SU-DHL-6 (cell line): ENCODE results near the gene PINLYP.

Source experiments
- H2AFZ ChIP-seq: fragments of 200-600 bp; sonication (generic); 2 replicates; pipeline ENCODE4 v1.6.1; 2014; ENCODE audit warnings: low read depth, mild to moderate bottlenecking, moderate library complexity, mixed read lengths, antibody characterized with exemption, low read length; ENCODE audit not compliant: severe bottlenecking
- H3F3A ChIP-seq: fragments of 200-600 bp; shearing (Covaris generic); 2 replicates; pipeline ENCODE4 v1.6.0; 2016; ENCODE audit warnings: antibody characterized with exemption, mild to moderate bottlenecking; ENCODE audit not compliant: insufficient read depth
- H3K27ac ChIP-seq: fragments of 200-600 bp; sonication (generic); 2 replicates; pipeline ENCODE4 v1.5.1; 2016; ENCODE audit warnings: low read depth, mild to moderate bottlenecking, low read length, moderate library complexity, mixed read lengths
- H3K27me3 ChIP-seq: fragments of 200-600 bp; sonication (generic), shearing (Covaris generic); 2 replicates; pipeline ENCODE4 v1.6.0; 2014; ENCODE audit warnings: mild to moderate bottlenecking, low read length
- H3K36me3 ChIP-seq: fragments of 200-600 bp; sonication (generic); 2 replicates; pipeline ENCODE4 v1.6.1; 2014; ENCODE audit warnings: mild to moderate bottlenecking, low read length, mixed read lengths
- H3K4me2 ChIP-seq: fragments of 300-600, 200-600 bp; shearing (Covaris generic), sonication (generic); 2 replicates; pipeline ENCODE4 v1.6.0; 2014; ENCODE audit warnings: low read length, low read depth, mild to moderate bottlenecking; ENCODE audit not compliant: poor library complexity, severe bottlenecking
- H3K4me3 ChIP-seq: fragments of 200-600 bp; sonication (generic); 2 replicates; pipeline ENCODE4 v1.5.1; 2014; ENCODE audit warnings: antibody characterized with exemption, low read length, mild to moderate bottlenecking, mixed read lengths; ENCODE audit not compliant: insufficient read depth, poor library complexity, severe bottlenecking
- H3K79me2 ChIP-seq: fragments of 200-600 bp; sonication (generic); 2 replicates; pipeline ENCODE4 v1.6.1; 2014; ENCODE audit warnings: mild to moderate bottlenecking, low read length, moderate library complexity; ENCODE audit not compliant: insufficient read depth
- H3K9ac ChIP-seq: fragments of 200-600 bp; sonication (generic); 2 replicates; pipeline ENCODE4 v1.7.0; 2014; ENCODE audit warnings: mild to moderate bottlenecking, low read length
- H3K9me2 ChIP-seq: fragments of 200-600 bp; sonication (generic); replicated peaks from 2 replicates; pipeline ENCODE4 v1.6.1; 2014; ENCODE audit warnings: low read length; ENCODE audit not compliant: insufficient read depth
- H3K9me3 ChIP-seq: fragments of 200-600 bp; sonication (generic); 2 replicates; pipeline ENCODE4 v1.6.1; 2014; ENCODE audit warnings: low read length, mixed read lengths; ENCODE audit not compliant: insufficient read depth
- H4K20me1 ChIP-seq: fragments of 200-600 bp; sonication (generic); 2 replicates; pipeline ENCODE4 v1.6.1; 2014; ENCODE audit warnings: low read depth, mild to moderate bottlenecking, antibody characterized with exemption, low read length, moderate library complexity, mixed read lengths
- CTCF ChIP-seq: fragments of 200-600 bp; sonication (generic); IDR thresholded peaks from one replicate; pipeline ENCODE4 v1.5.1; 2017; ENCODE audit warnings: antibody characterized with exemption, mild to moderate bottlenecking, low read length, moderate library complexity; ENCODE audit not compliant: insufficient read depth, poor library complexity, severe bottlenecking
- EZH2phosphoT487 ChIP-seq: fragments of 200-600 bp; sonication (generic), shearing (Covaris generic); conservative IDR thresholded peaks from 2 replicates; pipeline ENCODE4 v1.6.1; 2018; ENCODE audit warnings: mild to moderate bottlenecking, antibody characterized with exemption, low read length, moderate library complexity, mixed read lengths

Gene PINLYP

GRCh38 chr19:43622070-43622469, 46.5 kb downstream of the PINLYP start:
- peaks cover 23% of the 10 kb centered on the region for H3F3A ChIP-seq
- TF ChIP-seq EZH2phosphoT487 (no peak), CTCF (no peak)
- H3K9me3 ChIP-seq: no peaks in the 10 kb centered on the region
- no peak overlapping the region for H2AFZ ChIP-seq
- no peak overlapping the region for H3K9ac ChIP-seq
- H4K20me1 ChIP-seq: no peaks in the 10 kb centered on the region
- H3K4me2 ChIP-seq: no peak overlapping the region
- no peak overlapping the region for H3K4me3 ChIP-seq
- no peaks in the 10 kb centered on the region for H3K27me3 ChIP-seq
- no peaks in the 10 kb centered on the region for H3K36me3 ChIP-seq
- 0 out of 2 replicates have a peak overlapping the region, but pooled peaks have one; percentile 6 for H3K27ac ChIP-seq
- no peaks in the 10 kb centered on the region for H3K9me2 ChIP-seq
- H3K79me2 ChIP-seq: peaks cover 18% of the 10 kb centered on the region

GRCh38 chr19:43622956-43623355, 47.4 kb downstream of the PINLYP start:
- peaks cover 12% of the 10 kb centered on the region; the same call in 1 of the 2 replicates for H3K79me2 ChIP-seq
- TF ChIP-seq EZH2phosphoT487: no peak
- no peak for TF ChIP-seq CTCF
- no peak overlapping the region for H3K27ac ChIP-seq
- H4K20me1 ChIP-seq: no peaks in the 10 kb centered on the region
- peaks cover 23% of the 10 kb centered on the region for H3F3A ChIP-seq
- no peaks in the 10 kb centered on the region for H3K36me3 ChIP-seq
- no peak overlapping the region for H2AFZ ChIP-seq
- H3K9ac ChIP-seq: no peak overlapping the region
- no peaks in the 10 kb centered on the region for H3K9me2 ChIP-seq
- H3K9me3 ChIP-seq: no peaks in the 10 kb centered on the region
- no peak overlapping the region for H3K4me2 ChIP-seq
- H3K4me3 ChIP-seq: no peak overlapping the region
- H3K27me3 ChIP-seq: no peaks in the 10 kb centered on the region

- Histone ChIP-seq H3K9me2 (no peaks in the 10 kb centered on the region), H3K36me3 (no peaks in the 10 kb centered on the region), H3K79me2 (peaks cover 2% of the 10 kb centered on the region; the same call in 1 of the 2 replicates), H3F3A (peaks cover 23% of the 10 kb centered on the region), H3K4me3 (no peak overlapping the region), H3K9me3 (no peaks in the 10 kb centered on the region), H2AFZ (no peak overlapping the region), H3K4me2 (peak overlapping the region; percentile 19), H3K27ac (no peak overlapping the region), H3K9ac (no peak overlapping the region), H3K27me3 (no peaks in the 10 kb centered on the region), H4K20me1 (no peaks in the 10 kb centered on the region)
- TF ChIP-seq CTCF: no peak
- TF ChIP-seq EZH2phosphoT487: no peak
Observed at GRCh38 chr19:43623889-43624670, 48.5 kb downstream of the PINLYP start.
